H1 (cell line): Measurements from ENCODE around the gene SEMA3G.

ENCODE experiments used
- EP300 ChIP-seq, 2 experiments: IDR thresholded peaks; 1 replicate in 1 of 2; 2 replicates in 1 of 2; pipeline ENCODE4 v1.6.1; 2011 to 2012; ENCODE audit warnings: low read depth in 2 of 2, low read length in 2 of 2, mild to moderate bottlenecking in 2 of 2, borderline replicate concordance in 1 of 2, inconsistent platforms in 1 of 2, moderate library complexity in 1 of 2
- EZH2 ChIP-seq: fragments of 200-600 bp; sonication (generic); IDR thresholded peaks from 2 replicates; pipeline ENCODE4 v1.7.1; 2012; ENCODE audit warnings: low read depth, mild to moderate bottlenecking, moderate library complexity, low read length, inconsistent platforms; ENCODE audit not compliant: severe bottlenecking
- GABPA ChIP-seq: IDR thresholded peaks from 2 replicates; pipeline ENCODE4 v1.6.1; 2011; ENCODE audit warnings: mild to moderate bottlenecking, low read length, moderate library complexity, borderline replicate concordance; ENCODE audit not compliant: insufficient read depth
- POLR2A ChIP-seq, 2 experiments: IDR thresholded peaks; 1 replicate in 1 of 2; 2 replicates in 1 of 2; pipeline ENCODE4 v1.6.1; 2011; ENCODE audit warnings: low read depth in 2 of 2, low read length in 2 of 2, mild to moderate bottlenecking in 2 of 2; ENCODE audit errors: control extremely low read depth in 1 of 2
- RFX5 ChIP-seq: IDR thresholded peaks from 2 replicates; pipeline ENCODE4 v1.6.1; 2011; ENCODE audit warnings: low read depth, low read length, improper control_type of control experiment, borderline replicate concordance
- TF ChIP-seq, protein P1 (sequence below), 3 experiments: IDR thresholded peaks; 1 replicate in 2 of 3; 2 replicates in 1 of 3; pipeline versions ENCODE4 v1.5.1 to v1.6.1; 2011; ENCODE audit warnings: low read length in 3 of 3, mild to moderate bottlenecking in 3 of 3, inconsistent platforms in 2 of 3, low read depth in 1 of 3, moderate library complexity in 1 of 3; ENCODE audit not compliant: insufficient read depth in 1 of 3; ENCODE audit errors: control extremely low read depth in 1 of 3

DNA sequence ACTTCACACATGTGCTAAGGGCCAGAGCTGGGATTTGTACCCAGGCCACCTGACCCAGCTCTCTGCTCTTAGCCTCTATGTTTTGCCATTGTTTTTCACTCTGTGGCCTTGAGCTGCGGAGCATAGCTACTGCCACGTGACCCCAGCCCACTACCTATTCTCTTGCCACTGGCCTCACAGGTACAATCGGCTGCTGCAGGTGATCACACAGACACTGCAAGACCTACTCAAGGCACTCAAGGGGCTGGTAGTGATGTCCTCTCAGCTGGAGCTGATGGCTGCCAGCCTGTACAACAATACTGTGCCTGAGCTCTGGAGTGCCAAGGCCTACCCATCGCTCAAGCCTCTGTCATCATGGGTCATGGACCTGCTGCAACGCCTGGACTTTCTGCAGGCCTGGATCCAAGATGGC, 46.2 kb downstream of the SEMA3G start:
- TF ChIP-seq EZH2: no peak
- no peak for TF ChIP-seq POLR2A (IDR thresholded peaks at IDR 0.05; ENCODE audit: control extremely low read depth in 1 of 2, low read depth in 2 of 2, low read length in 2 of 2)
- TF ChIP-seq, protein P1, sequence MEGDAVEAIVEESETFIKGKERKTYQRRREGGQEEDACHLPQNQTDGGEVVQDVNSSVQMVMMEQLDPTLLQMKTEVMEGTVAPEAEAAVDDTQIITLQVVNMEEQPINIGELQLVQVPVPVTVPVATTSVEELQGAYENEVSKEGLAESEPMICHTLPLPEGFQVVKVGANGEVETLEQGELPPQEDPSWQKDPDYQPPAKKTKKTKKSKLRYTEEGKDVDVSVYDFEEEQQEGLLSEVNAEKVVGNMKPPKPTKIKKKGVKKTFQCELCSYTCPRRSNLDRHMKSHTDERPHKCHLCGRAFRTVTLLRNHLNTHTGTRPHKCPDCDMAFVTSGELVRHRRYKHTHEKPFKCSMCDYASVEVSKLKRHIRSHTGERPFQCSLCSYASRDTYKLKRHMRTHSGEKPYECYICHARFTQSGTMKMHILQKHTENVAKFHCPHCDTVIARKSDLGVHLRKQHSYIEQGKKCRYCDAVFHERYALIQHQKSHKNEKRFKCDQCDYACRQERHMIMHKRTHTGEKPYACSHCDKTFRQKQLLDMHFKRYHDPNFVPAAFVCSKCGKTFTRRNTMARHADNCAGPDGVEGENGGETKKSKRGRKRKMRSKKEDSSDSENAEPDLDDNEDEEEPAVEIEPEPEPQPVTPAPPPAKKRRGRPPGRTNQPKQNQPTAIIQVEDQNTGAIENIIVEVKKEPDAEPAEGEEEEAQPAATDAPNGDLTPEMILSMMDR (IDR thresholded peaks at IDR 0.05; ENCODE audit: control extremely low read depth in 1 of 3, insufficient read depth in 1 of 3, low read depth in 1 of 3, low read length in 3 of 3): no peak
- TF ChIP-seq GABPA: no peak
- no peak for TF ChIP-seq RFX5
- TF ChIP-seq EP300 (IDR thresholded peaks at IDR 0.05; ENCODE audit: borderline replicate concordance in 1 of 2, low read depth in 2 of 2, low read length in 2 of 2): no peak
